Measurements from ENCODE around the gene ZNF492.

ZNF492 gene

DNA sequence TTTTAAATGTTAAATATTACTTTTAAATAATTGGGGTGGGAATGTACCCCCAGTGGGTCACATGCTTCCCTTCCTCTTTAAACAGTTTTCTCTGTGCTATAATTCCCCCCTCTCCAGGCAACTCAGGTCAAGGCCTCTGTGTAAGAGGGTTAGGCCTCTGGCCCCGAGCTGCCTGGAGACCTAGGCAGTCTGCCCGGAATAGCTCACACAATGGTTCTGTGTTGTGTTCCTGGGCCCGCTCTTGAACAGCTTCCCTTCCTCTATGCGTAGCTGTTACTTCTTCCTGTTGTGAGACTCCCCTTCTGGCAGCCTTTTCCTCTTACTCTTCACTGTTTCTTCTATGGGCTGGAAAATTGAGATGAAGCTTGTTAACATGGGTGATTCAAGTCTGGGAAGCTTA, 14.8 kb upstream of the ZNF492 start:
- peaks cover 4% of the 10 kb centered on the region; the same call in 1 of the 2 replicates for H3K9me3 ChIP-seq (ENCODE audit: insufficient read depth, low read depth, low read length)
- no peak overlapping the region for H3K4me3 ChIP-seq (ENCODE audit: low read length, poor library complexity, severe bottlenecking)

DNA sequence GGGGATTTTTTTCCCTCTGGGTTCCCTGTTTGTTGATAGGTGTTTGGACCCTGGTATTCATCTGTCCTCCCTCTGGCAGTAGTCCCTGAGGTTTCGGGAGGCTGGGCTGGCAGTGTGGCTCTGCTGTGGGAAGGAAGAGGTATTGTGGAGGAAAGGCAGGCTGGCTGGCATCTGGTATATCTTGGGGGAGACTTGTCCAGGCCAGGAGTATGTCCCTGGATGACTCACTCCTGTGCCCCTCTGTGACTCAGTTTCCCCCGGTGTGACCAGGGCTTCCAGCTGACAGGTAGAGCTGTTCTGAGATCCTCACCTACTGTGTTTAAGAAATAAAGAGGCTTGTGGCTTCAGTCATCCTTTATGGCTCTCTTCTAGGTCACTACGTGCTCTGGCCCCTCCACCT, 14.2 kb upstream of the ZNF492 start:
- Histone ChIP-seq H3K79me2 (ENCODE audit: insufficient read depth, low read length) (no peaks in the 10 kb centered on the region), H2AFZ (ENCODE audit: low read length) (no peak overlapping the region), H3K9ac (ENCODE audit: low read depth, low read length, poor library complexity, severe bottlenecking) (no peak overlapping the region), H3K9me3 (ENCODE audit: insufficient read depth, low read depth, low read length) (peaks cover 4% of the 10 kb centered on the region; the same call in 1 of the 2 replicates), H3K9me2 (replicated peaks; ENCODE audit: low read depth, low read length) (no peaks in the 10 kb centered on the region), H3K4me2 (ENCODE audit: low read depth, low read length, poor library complexity, severe bottlenecking) (no peak overlapping the region), H3F3A (ENCODE audit: low read depth) (no peaks in the 10 kb centered on the region), H3K36me3 (ENCODE audit: insufficient read depth, low read length) (no peaks in the 10 kb centered on the region), H4K20me1 (ENCODE audit: insufficient read depth, low read length, poor library complexity, severe bottlenecking) (no peaks in the 10 kb centered on the region), H3K4me3 (ENCODE audit: low read length, poor library complexity, severe bottlenecking) (no peak overlapping the region), H3K27me3 (ENCODE audit: insufficient read depth, low read length, poor library complexity, severe bottlenecking) (no peaks in the 10 kb centered on the region), H3K4me1 (ENCODE audit: insufficient read depth, low read length, poor library complexity, severe bottlenecking) (no peaks in the 10 kb centered on the region)
- no peak for TF ChIP-seq EZH2phosphoT487 (IDR thresholded peaks at IDR 0.05; ENCODE audit: borderline replicate concordance)
- TF ChIP-seq, protein P1, sequence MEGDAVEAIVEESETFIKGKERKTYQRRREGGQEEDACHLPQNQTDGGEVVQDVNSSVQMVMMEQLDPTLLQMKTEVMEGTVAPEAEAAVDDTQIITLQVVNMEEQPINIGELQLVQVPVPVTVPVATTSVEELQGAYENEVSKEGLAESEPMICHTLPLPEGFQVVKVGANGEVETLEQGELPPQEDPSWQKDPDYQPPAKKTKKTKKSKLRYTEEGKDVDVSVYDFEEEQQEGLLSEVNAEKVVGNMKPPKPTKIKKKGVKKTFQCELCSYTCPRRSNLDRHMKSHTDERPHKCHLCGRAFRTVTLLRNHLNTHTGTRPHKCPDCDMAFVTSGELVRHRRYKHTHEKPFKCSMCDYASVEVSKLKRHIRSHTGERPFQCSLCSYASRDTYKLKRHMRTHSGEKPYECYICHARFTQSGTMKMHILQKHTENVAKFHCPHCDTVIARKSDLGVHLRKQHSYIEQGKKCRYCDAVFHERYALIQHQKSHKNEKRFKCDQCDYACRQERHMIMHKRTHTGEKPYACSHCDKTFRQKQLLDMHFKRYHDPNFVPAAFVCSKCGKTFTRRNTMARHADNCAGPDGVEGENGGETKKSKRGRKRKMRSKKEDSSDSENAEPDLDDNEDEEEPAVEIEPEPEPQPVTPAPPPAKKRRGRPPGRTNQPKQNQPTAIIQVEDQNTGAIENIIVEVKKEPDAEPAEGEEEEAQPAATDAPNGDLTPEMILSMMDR (conservative IDR thresholded peaks at IDR 0.05; ENCODE audit: low read length) = no peak

More for the DNA sequence above, 14.8 kb upstream of the ZNF492 start:
- Histone ChIP-seq H3K9ac (ENCODE audit: low read depth, low read length, poor library complexity, severe bottlenecking) (no peak overlapping the region), H3K4me2 (ENCODE audit: low read depth, low read length, poor library complexity, severe bottlenecking) (no peak overlapping the region), H4K20me1 (ENCODE audit: insufficient read depth, low read length, poor library complexity, severe bottlenecking) (no peaks in the 10 kb centered on the region), H3K27me3 (ENCODE audit: insufficient read depth, low read length, poor library complexity, severe bottlenecking) (no peaks in the 10 kb centered on the region), H3K4me1 (ENCODE audit: insufficient read depth, low read length, poor library complexity, severe bottlenecking) (no peaks in the 10 kb centered on the region), H2AFZ (ENCODE audit: low read length) (no peak overlapping the region), H3K79me2 (ENCODE audit: insufficient read depth, low read length) (no peaks in the 10 kb centered on the region), H3K9me2 (replicated peaks; ENCODE audit: low read depth, low read length) (no peaks in the 10 kb centered on the region), H3F3A (ENCODE audit: low read depth) (no peaks in the 10 kb centered on the region), H3K36me3 (ENCODE audit: insufficient read depth, low read length) (no peaks in the 10 kb centered on the region)
- TF ChIP-seq EZH2phosphoT487 (IDR thresholded peaks at IDR 0.05; ENCODE audit: borderline replicate concordance) = no peak
- TF ChIP-seq, protein P1 (conservative IDR thresholded peaks at IDR 0.05; ENCODE audit: low read length) = no peak

DNA sequence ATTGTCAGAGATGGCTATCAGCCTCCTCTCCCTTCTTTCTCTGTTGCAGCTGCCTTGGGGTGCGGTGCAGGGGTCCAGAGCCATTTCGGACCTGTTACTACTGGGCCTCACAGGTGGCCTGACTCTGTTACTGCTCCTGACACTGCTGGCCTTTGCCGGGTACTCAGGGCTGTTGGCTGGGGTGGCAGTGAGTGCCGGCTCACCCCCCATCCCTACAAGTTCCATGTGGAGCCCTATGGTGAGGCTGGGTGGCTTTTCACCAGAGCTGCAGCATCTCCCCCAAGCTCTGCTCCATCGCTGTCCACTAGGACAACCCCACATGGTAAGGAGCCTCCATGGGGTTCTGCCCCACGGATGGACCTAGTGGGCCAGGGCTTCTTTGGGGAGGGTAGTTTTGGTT, 13.7 kb upstream of the ZNF492 start:
- no peaks in the 10 kb centered on the region for H3K36me3 ChIP-seq (ENCODE audit: insufficient read depth, low read length)
- H3K9ac ChIP-seq (ENCODE audit: low read depth, low read length, poor library complexity, severe bottlenecking) = no peak overlapping the region
- H3K4me1 ChIP-seq (ENCODE audit: insufficient read depth, low read length, poor library complexity, severe bottlenecking) = no peaks in the 10 kb centered on the region
- H2AFZ ChIP-seq (ENCODE audit: low read length) = no peak overlapping the region
- no peaks in the 10 kb centered on the region for H3K27me3 ChIP-seq (ENCODE audit: insufficient read depth, low read length, poor library complexity, severe bottlenecking)
- peaks cover 4% of the 10 kb centered on the region; the same call in 1 of the 2 replicates for H3K9me3 ChIP-seq (ENCODE audit: insufficient read depth, low read depth, low read length)
- no peaks in the 10 kb centered on the region for H3F3A ChIP-seq (ENCODE audit: low read depth)
- no peak for TF ChIP-seq EZH2phosphoT487 (IDR thresholded peaks at IDR 0.05; ENCODE audit: borderline replicate concordance)
- TF ChIP-seq, protein P1 (conservative IDR thresholded peaks at IDR 0.05; ENCODE audit: low read length) = no peak
- no peaks in the 10 kb centered on the region for H3K79me2 ChIP-seq (ENCODE audit: insufficient read depth, low read length)
- no peak overlapping the region for H3K4me3 ChIP-seq (ENCODE audit: low read length, poor library complexity, severe bottlenecking)
- no peaks in the 10 kb centered on the region for H3K9me2 ChIP-seq (replicated peaks; ENCODE audit: low read depth, low read length)
- no peak overlapping the region for H3K4me2 ChIP-seq (ENCODE audit: low read depth, low read length, poor library complexity, severe bottlenecking)
- no peaks in the 10 kb centered on the region for H4K20me1 ChIP-seq (ENCODE audit: insufficient read depth, low read length, poor library complexity, severe bottlenecking)

All from Loucy (cell line).